GM18870 (cell line): ENCODE measurements around the gene SLC5A8.
"Not testable (repeated sequence)": the region's sequence is repeated elsewhere in the genome, so short reads cannot be mapped to it uniquely, and the experiment has no call there.

Source experiments
- ATAC-seq: cut with Tn5 transposase; IDR thresholded peaks from one replicate; pipeline ENCODE4 v1.9.1; 2021; ENCODE audit warnings: moderate library complexity; ENCODE audit not compliant: unreplicated experiment

Gene SLC5A8

GRCh38 chr12:101173197-101173749 lies 36.8 kb downstream of the SLC5A8 start:
- no peak for ATAC-seq

DNA sequence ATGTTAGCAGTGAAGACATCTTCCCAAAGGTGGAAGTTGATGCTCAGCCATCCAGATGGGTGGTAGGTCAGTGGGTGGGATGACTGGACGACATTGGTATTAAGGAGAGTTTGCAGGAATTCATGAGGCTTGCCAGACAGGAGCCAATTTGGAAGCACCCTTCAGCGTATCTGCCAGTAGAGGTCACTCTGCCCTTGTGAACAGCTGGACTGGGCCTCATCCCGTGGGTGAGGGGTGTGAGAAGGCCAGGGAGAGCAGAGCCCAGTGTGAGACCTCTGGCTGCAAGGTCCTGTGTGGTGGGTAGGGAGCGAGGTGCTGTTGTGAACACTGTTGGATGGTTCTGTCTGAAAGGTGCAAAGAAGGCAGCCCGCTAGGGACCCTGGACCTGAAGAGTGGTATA lies 37.7 kb downstream of the SLC5A8 start:
- ATAC-seq: no peak

GRCh38 chr12:101168001-101168400 lies 42.0 kb downstream of the SLC5A8 start:
- no peak for ATAC-seq

DNA sequence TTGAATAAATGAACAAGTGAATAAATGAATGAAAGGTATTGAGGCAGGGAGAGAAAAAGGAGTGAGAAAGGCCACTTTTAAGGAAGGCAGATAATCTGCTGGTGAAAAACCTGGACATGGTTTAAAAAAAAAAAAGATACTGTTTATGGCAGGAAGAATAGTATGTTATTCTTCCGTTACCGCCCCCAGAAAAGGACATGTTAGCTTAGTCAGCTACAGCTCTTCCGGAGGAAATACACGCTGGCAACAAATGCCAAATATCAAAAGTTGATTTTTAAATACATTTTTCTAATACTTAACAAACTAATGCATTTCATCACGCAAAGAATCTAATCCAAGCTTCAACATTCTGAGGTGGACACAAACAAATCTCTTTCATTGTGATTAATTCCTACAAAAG lies 43.2 kb downstream of the SLC5A8 start:
- ATAC-seq: no peak

GRCh38 chr12:101165319-101165718 lies 44.7 kb downstream of the SLC5A8 start:
- ATAC-seq: no peak

DNA sequence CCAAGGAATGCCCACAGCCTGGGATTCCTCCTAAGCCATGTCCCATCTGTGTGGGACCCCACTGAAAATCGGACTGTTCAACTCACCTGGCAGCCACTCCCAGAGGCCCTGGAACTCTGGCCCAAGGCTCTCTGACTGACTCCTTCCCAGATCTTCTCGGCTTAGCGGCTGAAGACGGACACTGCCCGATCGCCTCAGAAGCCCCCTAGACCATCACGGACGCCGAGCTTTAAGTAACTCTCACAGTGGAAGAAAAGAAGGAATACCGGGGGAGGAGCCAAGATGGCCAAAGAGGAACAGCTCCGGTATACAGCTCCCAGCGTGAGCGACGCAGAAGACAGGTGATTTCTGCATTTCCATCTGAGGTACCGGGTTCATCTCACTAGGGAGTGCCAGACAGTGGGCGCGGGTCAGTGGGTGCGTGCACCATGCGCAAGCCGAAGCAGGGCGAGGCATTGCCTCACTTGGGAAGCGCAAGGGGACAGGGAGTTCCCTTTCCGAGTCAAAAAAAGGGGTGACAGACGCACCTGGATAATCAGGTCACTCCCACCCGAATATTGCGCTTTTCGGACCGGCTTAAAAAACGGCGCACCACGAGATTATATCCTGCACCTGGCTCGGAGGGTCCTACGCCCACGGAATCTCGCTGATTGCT lies 64.1 kb downstream of the SLC5A8 start:
- not testable (repeated sequence) for ATAC-seq

DNA sequence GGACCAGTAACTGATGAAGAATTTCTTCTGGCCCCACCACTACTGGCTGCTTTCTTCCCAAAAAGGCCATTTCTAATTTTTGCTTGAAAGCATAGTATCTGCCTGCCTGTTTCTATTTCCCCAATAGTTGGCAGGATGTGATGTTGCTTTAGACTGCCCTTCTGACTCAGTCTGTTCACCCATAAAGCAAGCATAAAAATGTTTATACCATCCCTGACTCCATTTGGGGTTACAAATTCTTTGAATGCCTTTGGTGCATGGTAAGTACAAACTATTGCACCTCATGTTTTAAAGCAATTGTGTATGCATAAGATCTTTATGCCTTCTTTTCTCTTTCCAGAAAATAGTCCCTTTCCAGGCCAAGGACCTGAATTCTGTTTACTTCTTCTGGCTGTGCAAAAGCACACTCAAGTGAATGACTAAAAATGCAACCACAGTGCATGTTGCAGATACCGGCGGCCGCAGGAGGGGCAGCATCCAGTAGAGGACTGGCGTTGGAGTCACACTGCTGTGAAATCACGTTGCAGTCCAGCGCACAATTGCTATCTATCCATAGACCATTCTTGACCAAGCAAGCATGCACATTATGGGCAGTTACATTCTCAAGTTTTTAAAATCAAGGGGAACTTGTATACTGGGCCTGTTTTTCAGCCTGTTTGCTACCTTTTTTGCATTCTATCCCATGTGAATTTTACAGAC lies 82.4 kb downstream of the SLC5A8 start:
- ATAC-seq: no peak

- ATAC-seq: no peak
These were observed 92.2 kb downstream of the SLC5A8 start for GRCh38 chr12:101117842-101118241.

DNA sequence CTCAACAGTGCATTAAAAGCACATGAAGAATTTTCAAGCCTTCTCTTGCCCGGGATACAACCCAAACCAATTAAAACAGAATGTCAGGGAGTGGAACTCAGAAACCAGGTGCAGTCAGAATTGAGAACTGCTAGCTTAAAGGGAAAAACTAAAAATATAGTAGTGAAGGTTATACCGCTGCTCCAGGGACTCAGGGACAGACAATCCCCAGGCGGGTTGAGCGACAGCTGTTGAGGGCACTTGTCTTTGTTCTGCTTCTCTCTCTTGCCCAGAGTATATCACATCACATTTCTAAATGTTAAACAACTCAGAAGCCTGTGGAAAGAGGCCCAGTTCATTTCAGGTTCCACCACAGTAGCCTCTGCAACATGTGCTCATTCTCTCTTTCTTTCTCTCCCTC lies 93.1 kb downstream of the SLC5A8 start:
- no peak for ATAC-seq

DNA sequence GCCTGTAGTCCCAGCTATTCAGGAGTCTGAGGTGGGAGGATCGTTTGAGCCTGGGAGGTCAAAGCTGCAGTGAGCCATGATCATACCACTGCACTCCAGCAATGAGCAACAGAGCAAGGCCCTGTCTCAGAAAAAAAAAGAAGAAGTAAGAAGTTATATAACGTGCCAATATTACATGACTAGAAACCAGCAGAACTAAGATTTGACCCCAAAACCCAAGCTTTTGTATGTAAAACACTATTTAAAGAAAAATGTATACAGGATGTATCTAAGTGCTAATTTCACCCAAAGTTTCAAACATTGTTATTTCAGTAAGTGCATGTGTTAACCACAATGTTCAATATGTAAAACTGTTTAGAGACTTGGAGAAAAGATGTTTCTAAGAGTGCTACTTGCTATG lies 94.7 kb downstream of the SLC5A8 start:
- peak; percentile 40 for ATAC-seq

DNA sequence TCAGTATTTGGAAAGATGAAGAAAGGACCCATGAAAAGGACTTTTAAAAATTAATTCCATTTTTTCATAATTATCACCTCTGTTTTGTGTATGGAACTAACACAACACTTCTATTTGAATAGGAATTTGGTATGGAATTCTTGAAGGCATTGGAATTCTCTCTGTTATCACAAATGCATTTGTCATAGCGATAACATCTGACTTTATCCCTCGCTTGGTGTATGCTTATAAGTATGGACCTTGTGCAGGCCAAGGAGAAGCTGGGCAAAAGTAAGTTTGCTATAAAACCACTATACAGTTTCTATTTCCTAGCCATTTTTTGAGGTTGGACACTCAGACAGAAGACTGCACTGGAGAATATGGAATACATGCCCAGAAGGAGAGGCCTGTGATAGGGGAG lies 98.6 kb downstream of the SLC5A8 start:
- ATAC-seq: no peak

- ATAC-seq: no peak
These were observed 99.2 kb downstream of the SLC5A8 start for GRCh38 chr12:101110866-101111265.

DNA sequence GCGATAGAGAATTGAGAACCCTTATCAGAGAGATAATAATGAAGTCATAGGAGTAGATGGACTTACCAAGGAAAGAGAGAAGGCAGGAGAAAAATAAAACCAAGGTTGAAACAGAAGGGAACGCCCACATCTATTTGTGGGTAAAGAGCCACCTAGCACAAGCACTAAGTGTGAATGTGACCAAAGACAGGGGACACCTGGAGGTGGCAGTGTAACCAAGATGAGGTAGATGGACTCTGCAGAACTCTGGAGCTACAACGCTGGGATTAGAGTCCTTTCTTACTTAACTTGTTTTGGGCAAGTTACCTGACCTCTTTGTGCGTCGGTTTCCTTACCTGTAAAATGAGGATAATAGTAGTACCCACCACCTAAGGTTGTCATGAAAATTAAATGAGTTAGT lies 101.9 kb downstream of the SLC5A8 start:
- ATAC-seq: no peak

- no peak for ATAC-seq
These were observed 102.8 kb downstream of the SLC5A8 start for GRCh38 chr12:101107032-101107763.
